Subcutaneous adipose tissue (tissue), 4 donors: ENCODE data around the gene KCNK5. TPM values are rescaled to one million over a fixed set of nuclear protein-coding genes. Genes with fewer than 3 reads are reported as not detected.

ENCODE experiments used
- CTCF ChIP-seq: fragments of 450-650 bp; IDR thresholded peaks from one replicate; pipeline ENCODE4 v1.5.1; 2016; ENCODE audit warnings: low read depth, mild to moderate bottlenecking, control low read depth, antibody characterized with exemption, moderate library complexity
- total RNA-seq, 4 donors: library from RNA; depleted of rRNA; stranded (reverse); fragments of >200 nt; gene quantifications; one replicate each; pipeline ENCODE4 v1.1.0, GENCODE V29; 2016

The KCNK5 gene
- total RNA-seq, 4 donors from 2014 or later = 1.0 to 3.0 (median 1.1) TPM

- no peak for TF ChIP-seq CTCF
These were observed 27.1 kb upstream of the KCNK5 start for GRCh38 chr6:39256294-39256940.

GRCh38 chr6:39254999-39255535 is 25.8 kb upstream of the KCNK5 start:
- TF ChIP-seq CTCF = no peak

- TF ChIP-seq CTCF = no peak
These were observed 22.1 kb upstream of the KCNK5 start for GRCh38 chr6:39251406-39251805.

GRCh38 chr6:39250507-39250906 is 21.2 kb upstream of the KCNK5 start:
- TF ChIP-seq CTCF = no peak

GRCh38 chr6:39249278-39249677 is 20.0 kb upstream of the KCNK5 start:
- TF ChIP-seq CTCF = no peak

- no peak for TF ChIP-seq CTCF
These were observed 18.5 kb upstream of the KCNK5 start for GRCh38 chr6:39247667-39248194.

GRCh38 chr6:39243809-39244208 is 14.5 kb upstream of the KCNK5 start:
- TF ChIP-seq CTCF = no peak
